Measurements from ENCODE around the gene PPP4R1. TPM values are rescaled to one million over a fixed set of nuclear protein-coding genes. Genes with fewer than 3 reads are reported as not detected.

PPP4R1 gene
- total RNA-seq, 1 experiment from 2014 or later = 71.1 TPM

DNA sequence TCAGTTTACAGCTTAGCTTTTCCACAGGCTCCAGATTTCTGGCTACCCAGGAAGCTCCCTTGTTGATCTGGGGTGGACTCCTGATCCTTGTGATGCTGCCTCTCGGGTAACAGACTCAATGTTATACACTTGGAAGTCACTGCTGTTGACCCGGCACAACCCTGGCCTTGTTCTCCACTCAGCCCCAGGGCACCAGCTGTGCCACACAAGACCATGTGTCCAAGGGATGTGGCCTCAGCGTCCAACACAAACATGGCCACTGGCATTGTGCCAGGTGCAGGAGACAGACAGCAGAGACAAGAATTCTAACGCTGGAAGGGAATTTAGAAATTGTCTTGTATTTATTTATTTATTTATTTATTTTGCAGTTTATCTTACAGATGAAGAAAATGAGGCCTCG is 39.0 kb upstream of the PPP4R1 start (continued):
- TF ChIP-seq, protein P1, sequence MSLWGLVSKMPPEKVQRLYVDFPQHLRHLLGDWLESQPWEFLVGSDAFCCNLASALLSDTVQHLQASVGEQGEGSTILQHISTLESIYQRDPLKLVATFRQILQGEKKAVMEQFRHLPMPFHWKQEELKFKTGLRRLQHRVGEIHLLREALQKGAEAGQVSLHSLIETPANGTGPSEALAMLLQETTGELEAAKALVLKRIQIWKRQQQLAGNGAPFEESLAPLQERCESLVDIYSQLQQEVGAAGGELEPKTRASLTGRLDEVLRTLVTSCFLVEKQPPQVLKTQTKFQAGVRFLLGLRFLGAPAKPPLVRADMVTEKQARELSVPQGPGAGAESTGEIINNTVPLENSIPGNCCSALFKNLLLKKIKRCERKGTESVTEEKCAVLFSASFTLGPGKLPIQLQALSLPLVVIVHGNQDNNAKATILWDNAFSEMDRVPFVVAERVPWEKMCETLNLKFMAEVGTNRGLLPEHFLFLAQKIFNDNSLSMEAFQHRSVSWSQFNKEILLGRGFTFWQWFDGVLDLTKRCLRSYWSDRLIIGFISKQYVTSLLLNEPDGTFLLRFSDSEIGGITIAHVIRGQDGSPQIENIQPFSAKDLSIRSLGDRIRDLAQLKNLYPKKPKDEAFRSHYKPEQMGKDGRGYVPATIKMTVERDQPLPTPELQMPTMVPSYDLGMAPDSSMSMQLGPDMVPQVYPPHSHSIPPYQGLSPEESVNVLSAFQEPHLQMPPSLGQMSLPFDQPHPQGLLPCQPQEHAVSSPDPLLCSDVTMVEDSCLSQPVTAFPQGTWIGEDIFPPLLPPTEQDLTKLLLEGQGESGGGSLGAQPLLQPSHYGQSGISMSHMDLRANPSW (CRISPR knock-in tag; conservative IDR thresholded peaks at IDR 0.05; ENCODE audit: low read depth) = no peak
- TF ChIP-seq NR2C2 (CRISPR knock-in tag; IDR thresholded peaks at IDR 0.05) = no peak
- TF ChIP-seq FOXP1 (CRISPR knock-in tag; IDR thresholded peaks at IDR 0.05; ENCODE audit: borderline replicate concordance) = no peak
- TF ChIP-seq CREM (CRISPR knock-in tag; IDR thresholded peaks at IDR 0.05) = no peak
- TF ChIP-seq NR3C1 (CRISPR knock-in tag; conservative IDR thresholded peaks at IDR 0.05; ENCODE audit: low read depth) = no peak
- no peak for TF ChIP-seq SMAD3 (CRISPR knock-in tag; IDR thresholded peaks at IDR 0.05; ENCODE audit: borderline replicate concordance)
- TF ChIP-seq HMGA2 (CRISPR knock-in tag; IDR thresholded peaks at IDR 0.05) = no peak

DNA sequence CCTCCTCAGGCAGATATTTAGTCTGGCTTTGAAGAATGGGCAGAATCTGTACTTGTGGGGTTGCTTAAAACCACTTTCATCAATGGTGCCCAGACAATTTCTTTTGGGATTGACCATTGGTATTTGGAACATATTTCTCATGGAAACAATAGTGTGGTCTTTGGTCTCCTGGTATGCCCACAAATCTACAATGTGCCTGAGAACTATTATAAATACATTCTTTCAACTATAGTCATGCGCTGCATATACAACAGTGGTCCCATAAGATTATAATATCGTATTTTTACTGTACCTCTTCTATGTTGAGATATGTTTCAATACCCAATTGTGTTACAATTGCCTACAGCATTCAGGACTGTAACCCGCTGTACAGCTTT is 34.8 kb upstream of the PPP4R1 start:
- CTCF ChIA-PET = no interaction called here
- H3K4me1 Mint-ChIP-seq = peaks cover 6% of the 10 kb centered on the region
- POLR2A ChIA-PET = interaction anchor here (0.6 kb wide), 1 partner anchor 25 kb away, joined by 5 read pairs; no protein-coding TSS in a partner anchor

DNA sequence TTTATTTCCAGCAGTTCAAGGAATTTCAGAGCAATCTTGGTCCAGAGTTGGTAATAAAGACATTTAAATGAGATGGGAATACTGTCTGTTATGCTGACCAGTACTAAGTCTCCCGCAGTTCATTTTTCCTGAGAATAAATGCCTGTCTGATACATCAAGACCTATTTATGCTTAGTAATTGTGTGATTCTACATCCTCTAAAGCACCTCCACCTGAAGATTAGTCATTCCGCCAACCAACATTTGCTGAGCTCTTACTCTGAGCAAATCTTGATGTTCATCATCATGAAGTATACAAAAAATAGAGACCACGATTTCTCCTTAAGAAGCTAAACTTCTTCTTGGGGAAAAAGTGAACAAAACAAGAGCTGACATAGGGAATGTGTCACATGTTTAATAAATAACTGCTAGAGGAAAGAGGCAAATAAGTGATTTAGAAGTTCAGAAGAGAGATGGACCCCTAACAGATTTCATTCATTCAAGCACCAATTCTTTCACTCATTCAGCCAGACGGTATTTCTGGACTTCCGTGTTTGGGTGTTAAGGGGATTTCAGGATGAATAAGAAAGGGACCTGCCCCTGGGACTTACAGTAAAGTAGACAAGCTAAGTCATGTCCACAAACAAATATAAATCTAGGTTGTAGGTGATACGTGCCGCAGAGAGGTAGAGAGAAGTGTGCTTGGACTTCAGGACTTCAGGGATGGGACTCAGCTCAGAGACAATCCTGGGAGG is 34.2 kb upstream of the PPP4R1 start:
- peaks cover 8% of the 10 kb centered on the region for H3K9me3 Mint-ChIP-seq
- no peaks in the 10 kb centered on the region for H3K27me3 Mint-ChIP-seq (ENCODE audit: low read depth)
- TF ChIP-seq, protein P2, sequence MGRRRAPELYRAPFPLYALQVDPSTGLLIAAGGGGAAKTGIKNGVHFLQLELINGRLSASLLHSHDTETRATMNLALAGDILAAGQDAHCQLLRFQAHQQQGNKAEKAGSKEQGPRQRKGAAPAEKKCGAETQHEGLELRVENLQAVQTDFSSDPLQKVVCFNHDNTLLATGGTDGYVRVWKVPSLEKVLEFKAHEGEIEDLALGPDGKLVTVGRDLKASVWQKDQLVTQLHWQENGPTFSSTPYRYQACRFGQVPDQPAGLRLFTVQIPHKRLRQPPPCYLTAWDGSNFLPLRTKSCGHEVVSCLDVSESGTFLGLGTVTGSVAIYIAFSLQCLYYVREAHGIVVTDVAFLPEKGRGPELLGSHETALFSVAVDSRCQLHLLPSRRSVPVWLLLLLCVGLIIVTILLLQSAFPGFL (CRISPR knock-in tag; IDR thresholded peaks at IDR 0.05; ENCODE audit: borderline replicate concordance) = no peak
- TF ChIP-seq, protein P3, sequence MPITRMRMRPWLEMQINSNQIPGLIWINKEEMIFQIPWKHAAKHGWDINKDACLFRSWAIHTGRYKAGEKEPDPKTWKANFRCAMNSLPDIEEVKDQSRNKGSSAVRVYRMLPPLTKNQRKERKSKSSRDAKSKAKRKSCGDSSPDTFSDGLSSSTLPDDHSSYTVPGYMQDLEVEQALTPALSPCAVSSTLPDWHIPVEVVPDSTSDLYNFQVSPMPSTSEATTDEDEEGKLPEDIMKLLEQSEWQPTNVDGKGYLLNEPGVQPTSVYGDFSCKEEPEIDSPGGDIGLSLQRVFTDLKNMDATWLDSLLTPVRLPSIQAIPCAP (CRISPR knock-in tag; IDR thresholded peaks at IDR 0.05) = no peak
- TF ChIP-seq ZBTB21 (CRISPR knock-in tag; IDR thresholded peaks at IDR 0.05; ENCODE audit: borderline replicate concordance) (no peak), ZNF532 (CRISPR knock-in tag; IDR thresholded peaks at IDR 0.05; ENCODE audit: borderline replicate concordance) (no peak)

More for the DNA sequence above, 34.8 kb upstream of the PPP4R1 start:
- ATAC-seq = no peak
- no peak overlapping the region for H3K4me3 Mint-ChIP-seq
- no peak for DNase-seq (ENCODE audit: low spot score)
- H3K36me3 Mint-ChIP-seq = no peaks in the 10 kb centered on the region
- peaks cover 8% of the 10 kb centered on the region for H3K9me3 Mint-ChIP-seq
- TF ChIP-seq ATF1 (CRISPR knock-in tag; IDR thresholded peaks at IDR 0.05) (no peak), IRF2 (CRISPR knock-in tag; IDR thresholded peaks at IDR 0.05; ENCODE audit: borderline replicate concordance, low read depth) (no peak), GRHL2 (CRISPR knock-in tag; IDR thresholded peaks at IDR 0.05; ENCODE audit: insufficient replicate concordance, severe bottlenecking) (no peak), PRRX2 (CRISPR knock-in tag; IDR thresholded peaks at IDR 0.05) (no peak), GTF2I (CRISPR knock-in tag; conservative IDR thresholded peaks at IDR 0.05) (no peak), ARID4B (CRISPR knock-in tag; IDR thresholded peaks at IDR 0.05; ENCODE audit: borderline replicate concordance) (no peak)
- H3K27ac Mint-ChIP-seq = no peak overlapping the region
- no peaks in the 10 kb centered on the region for H3K27me3 Mint-ChIP-seq (ENCODE audit: low read depth)

More for the DNA sequence above, 34.2 kb upstream of the PPP4R1 start:
- DNase-seq (ENCODE audit: low spot score) (no peak), ATAC-seq (no peak)
- POLR2A ChIA-PET = interaction anchor here (0.6 kb wide), 1 partner anchor 25 kb away, joined by 5 read pairs; no protein-coding TSS in a partner anchor
- Mint-ChIP-seq H3K27ac (no peak overlapping the region), H3K4me3 (no peak overlapping the region), H3K36me3 (no peaks in the 10 kb centered on the region), H3K4me1 (peaks cover 11% of the 10 kb centered on the region)
- CTCF ChIA-PET = interaction anchor here (1.1 kb wide), 1 partner anchor 25 kb away, joined by 3 read pairs; no protein-coding TSS in a partner anchor
